ENCODE measurements around the gene KEAP1.

GRCh38 chr19:10537668-10538067 is 34.5 kb upstream of the KEAP1 start:
- TF ChIP-seq, protein P1, sequence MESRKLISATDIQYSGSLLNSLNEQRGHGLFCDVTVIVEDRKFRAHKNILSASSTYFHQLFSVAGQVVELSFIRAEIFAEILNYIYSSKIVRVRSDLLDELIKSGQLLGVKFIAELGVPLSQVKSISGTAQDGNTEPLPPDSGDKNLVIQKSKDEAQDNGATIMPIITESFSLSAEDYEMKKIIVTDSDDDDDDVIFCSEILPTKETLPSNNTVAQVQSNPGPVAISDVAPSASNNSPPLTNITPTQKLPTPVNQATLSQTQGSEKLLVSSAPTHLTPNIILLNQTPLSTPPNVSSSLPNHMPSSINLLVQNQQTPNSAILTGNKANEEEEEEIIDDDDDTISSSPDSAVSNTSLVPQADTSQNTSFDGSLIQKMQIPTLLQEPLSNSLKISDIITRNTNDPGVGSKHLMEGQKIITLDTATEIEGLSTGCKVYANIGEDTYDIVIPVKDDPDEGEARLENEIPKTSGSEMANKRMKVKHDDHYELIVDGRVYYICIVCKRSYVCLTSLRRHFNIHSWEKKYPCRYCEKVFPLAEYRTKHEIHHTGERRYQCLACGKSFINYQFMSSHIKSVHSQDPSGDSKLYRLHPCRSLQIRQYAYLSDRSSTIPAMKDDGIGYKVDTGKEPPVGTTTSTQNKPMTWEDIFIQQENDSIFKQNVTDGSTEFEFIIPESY (IDR thresholded peaks at IDR 0.05; ENCODE audit: extremely low read depth, insufficient replicate concordance, low read length) = no peak
- no peak for TF ChIP-seq ZNF274 (IDR thresholded peaks at IDR 0.05; ENCODE audit: low read depth, low read length)
- TF ChIP-seq, protein P2, sequence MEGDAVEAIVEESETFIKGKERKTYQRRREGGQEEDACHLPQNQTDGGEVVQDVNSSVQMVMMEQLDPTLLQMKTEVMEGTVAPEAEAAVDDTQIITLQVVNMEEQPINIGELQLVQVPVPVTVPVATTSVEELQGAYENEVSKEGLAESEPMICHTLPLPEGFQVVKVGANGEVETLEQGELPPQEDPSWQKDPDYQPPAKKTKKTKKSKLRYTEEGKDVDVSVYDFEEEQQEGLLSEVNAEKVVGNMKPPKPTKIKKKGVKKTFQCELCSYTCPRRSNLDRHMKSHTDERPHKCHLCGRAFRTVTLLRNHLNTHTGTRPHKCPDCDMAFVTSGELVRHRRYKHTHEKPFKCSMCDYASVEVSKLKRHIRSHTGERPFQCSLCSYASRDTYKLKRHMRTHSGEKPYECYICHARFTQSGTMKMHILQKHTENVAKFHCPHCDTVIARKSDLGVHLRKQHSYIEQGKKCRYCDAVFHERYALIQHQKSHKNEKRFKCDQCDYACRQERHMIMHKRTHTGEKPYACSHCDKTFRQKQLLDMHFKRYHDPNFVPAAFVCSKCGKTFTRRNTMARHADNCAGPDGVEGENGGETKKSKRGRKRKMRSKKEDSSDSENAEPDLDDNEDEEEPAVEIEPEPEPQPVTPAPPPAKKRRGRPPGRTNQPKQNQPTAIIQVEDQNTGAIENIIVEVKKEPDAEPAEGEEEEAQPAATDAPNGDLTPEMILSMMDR (IDR thresholded peaks at IDR 0.05 in 2 of 3, conservative IDR thresholded peaks at IDR 0.05 in 1 of 3; ENCODE audit: borderline replicate concordance in 1 of 3, insufficient read depth in 1 of 3, low read depth in 2 of 3, low read length in 2 of 3) = no peak
- no peak for TF ChIP-seq EGR1 (IDR thresholded peaks at IDR 0.05; ENCODE audit: low read depth)
- TF ChIP-seq CBX3 (IDR thresholded peaks at IDR 0.05; ENCODE audit: low read depth) = no peak
